ENCODE measurements around the gene SMARCAD1. TPM values are rescaled to one million over a fixed set of nuclear protein-coding genes. Genes with fewer than 3 reads are reported as not detected.

Gene SMARCAD1
- total RNA-seq, 2 donors from 2014 or later, result 67.1 to 85.5 TPM

GRCh38 chr4:94169803-94170372, 37.8 kb upstream of the SMARCAD1 start:
- WGBS, 2 experiments (ENCODE audit: insufficient coverage in 1 of 2, insufficient read length in 1 of 2), result 94% methylated on average over 18 to 37 of the region's 37 CpGs
- TF ChIP-seq, protein P1, sequence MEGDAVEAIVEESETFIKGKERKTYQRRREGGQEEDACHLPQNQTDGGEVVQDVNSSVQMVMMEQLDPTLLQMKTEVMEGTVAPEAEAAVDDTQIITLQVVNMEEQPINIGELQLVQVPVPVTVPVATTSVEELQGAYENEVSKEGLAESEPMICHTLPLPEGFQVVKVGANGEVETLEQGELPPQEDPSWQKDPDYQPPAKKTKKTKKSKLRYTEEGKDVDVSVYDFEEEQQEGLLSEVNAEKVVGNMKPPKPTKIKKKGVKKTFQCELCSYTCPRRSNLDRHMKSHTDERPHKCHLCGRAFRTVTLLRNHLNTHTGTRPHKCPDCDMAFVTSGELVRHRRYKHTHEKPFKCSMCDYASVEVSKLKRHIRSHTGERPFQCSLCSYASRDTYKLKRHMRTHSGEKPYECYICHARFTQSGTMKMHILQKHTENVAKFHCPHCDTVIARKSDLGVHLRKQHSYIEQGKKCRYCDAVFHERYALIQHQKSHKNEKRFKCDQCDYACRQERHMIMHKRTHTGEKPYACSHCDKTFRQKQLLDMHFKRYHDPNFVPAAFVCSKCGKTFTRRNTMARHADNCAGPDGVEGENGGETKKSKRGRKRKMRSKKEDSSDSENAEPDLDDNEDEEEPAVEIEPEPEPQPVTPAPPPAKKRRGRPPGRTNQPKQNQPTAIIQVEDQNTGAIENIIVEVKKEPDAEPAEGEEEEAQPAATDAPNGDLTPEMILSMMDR (conservative IDR thresholded peaks at IDR 0.05), result no peak

DNA sequence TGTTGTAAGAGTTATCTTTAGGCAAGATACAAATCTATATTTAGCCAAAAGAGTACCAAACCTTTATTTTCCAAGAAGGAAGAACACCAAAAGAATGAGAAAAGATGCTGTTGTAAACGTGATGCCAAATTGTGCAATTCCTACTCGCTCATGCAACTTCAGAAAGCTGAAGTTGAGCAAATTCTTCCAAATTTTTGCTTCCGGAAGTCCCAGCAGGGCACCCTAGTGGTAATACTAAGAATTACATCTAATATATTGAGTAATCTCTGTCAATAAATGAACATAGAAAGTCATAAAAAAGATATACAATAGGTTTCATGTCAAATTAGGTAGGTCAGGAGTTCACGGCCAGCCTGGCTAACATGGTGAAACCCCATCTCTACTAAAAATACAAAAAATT, 36.0 kb upstream of the SMARCAD1 start:
- peaks cover 50% of the 10 kb centered on the region for H3K9me3 Mint-ChIP-seq
- H3K27me3 Mint-ChIP-seq (ENCODE audit: insufficient read depth), result no peaks in the 10 kb centered on the region
- no peak overlapping the region for H3K27ac Mint-ChIP-seq
- 97 to 100% methylated on average over 2 to 4 of the region's 4 CpGs for WGBS, 2 experiments (ENCODE audit: insufficient coverage in 1 of 2, insufficient read length in 1 of 2)
- no peak overlapping the region for H3K9ac ChIP-seq (ENCODE audit: extremely low read depth, low read length, poor library complexity, severe bottlenecking)
- H3K27ac ChIP-seq (ENCODE audit: low read depth, low read length), result no peak overlapping the region
- peak overlapping the region; percentile 78 for H3K4me3 ChIP-seq (ENCODE audit: low read length)
- TF ChIP-seq, protein P1 (conservative IDR thresholded peaks at IDR 0.05), result peak; percentile 75
- no peak for DNase-seq
- peaks cover 9% of the 10 kb centered on the region for H3K4me1 ChIP-seq (ENCODE audit: control insufficient read depth, insufficient read depth, low read length)
- H3K9me3 ChIP-seq (ENCODE audit: control insufficient read depth, low read length), result peaks cover 45% of the 10 kb centered on the region
- H3K36me3 Mint-ChIP-seq (ENCODE audit: low read depth), result peaks cover 49% of the 10 kb centered on the region
- H3K36me3 ChIP-seq (ENCODE audit: control insufficient read depth, insufficient read depth, low read length), result peaks cover 46% of the 10 kb centered on the region
- H3K4me1 Mint-ChIP-seq, result peaks cover 27% of the 10 kb centered on the region
- H3K4me3 Mint-ChIP-seq, result no peak overlapping the region
- H3K27me3 ChIP-seq (ENCODE audit: control insufficient read depth, insufficient read depth, low read length, poor library complexity, severe bottlenecking), result no peaks in the 10 kb centered on the region

More at GRCh38 chr4:94169803-94170372, 37.8 kb upstream of the SMARCAD1 start:
- Histone ChIP-seq H3K9ac (ENCODE audit: extremely low read depth, low read length, poor library complexity, severe bottlenecking) (no peak overlapping the region), H3K9me3 (ENCODE audit: control insufficient read depth, low read length) (peaks cover 52% of the 10 kb centered on the region), H3K4me3 (ENCODE audit: low read length) (no peak overlapping the region), H3K27ac (ENCODE audit: low read depth, low read length) (no peak overlapping the region), H3K4me1 (ENCODE audit: control insufficient read depth, insufficient read depth, low read length) (peaks cover 6% of the 10 kb centered on the region), H3K27me3 (ENCODE audit: control insufficient read depth, insufficient read depth, low read length, poor library complexity, severe bottlenecking) (no peaks in the 10 kb centered on the region), H3K36me3 (ENCODE audit: control insufficient read depth, insufficient read depth, low read length) (peaks cover 54% of the 10 kb centered on the region)
- H3K27me3 Mint-ChIP-seq (ENCODE audit: insufficient read depth), result no peaks in the 10 kb centered on the region
- no peak overlapping the region for H3K4me3 Mint-ChIP-seq
- H3K27ac Mint-ChIP-seq, result no peak overlapping the region
- H3K4me1 Mint-ChIP-seq, result peaks cover 22% of the 10 kb centered on the region
- peaks cover 58% of the 10 kb centered on the region for H3K9me3 Mint-ChIP-seq
- peaks cover 57% of the 10 kb centered on the region for H3K36me3 Mint-ChIP-seq (ENCODE audit: low read depth)
- no peak for DNase-seq

DNA sequence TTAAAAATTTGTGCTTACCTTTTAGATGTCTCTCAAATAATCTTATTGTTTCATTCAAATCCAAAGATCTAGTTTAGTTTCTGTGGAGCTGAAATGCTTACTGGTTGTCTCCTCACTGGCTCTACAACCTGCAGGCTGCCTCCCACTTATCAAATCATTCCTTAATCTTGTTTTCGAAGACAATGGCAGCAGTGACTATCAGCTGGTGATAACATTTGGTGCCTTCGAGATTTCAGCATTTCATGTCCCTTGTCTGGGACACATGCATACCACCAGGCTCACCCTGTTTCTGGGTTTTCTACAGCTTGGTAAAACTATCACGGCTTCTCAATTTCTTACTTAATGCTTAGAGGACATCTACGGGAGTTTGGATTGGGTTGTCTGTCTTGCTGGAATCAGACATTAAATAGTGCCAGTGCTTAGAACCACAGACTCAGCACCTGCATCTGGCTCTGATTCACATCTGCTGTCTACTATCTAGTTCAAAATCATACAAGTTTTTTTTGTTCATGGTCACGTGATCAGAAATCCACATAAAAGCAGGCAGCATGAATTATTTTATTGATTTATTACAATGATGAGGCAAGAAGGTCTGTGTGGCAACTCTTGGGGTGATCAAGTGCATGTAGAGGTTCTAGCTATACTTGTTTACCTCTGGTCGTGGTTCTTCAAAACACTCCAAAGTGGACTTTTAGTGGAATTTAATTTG, 32.0 kb upstream of the SMARCAD1 start:
- TF ChIP-seq, protein P1 (conservative IDR thresholded peaks at IDR 0.05), result no peak
- Histone ChIP-seq H3K27ac (ENCODE audit: low read depth, low read length) (peak overlapping the region; percentile 25), H3K27me3 (ENCODE audit: control insufficient read depth, insufficient read depth, low read length, poor library complexity, severe bottlenecking) (no peaks in the 10 kb centered on the region), H3K4me3 (ENCODE audit: low read length) (peak overlapping the region; percentile 87), H3K4me1 (ENCODE audit: control insufficient read depth, insufficient read depth, low read length) (peaks cover 12% of the 10 kb centered on the region), H3K9ac (ENCODE audit: extremely low read depth, low read length, poor library complexity, severe bottlenecking) (peak overlapping the region; percentile 80), H3K36me3 (ENCODE audit: control insufficient read depth, insufficient read depth, low read length) (peaks cover 21% of the 10 kb centered on the region), H3K9me3 (ENCODE audit: control insufficient read depth, low read length) (peaks cover 32% of the 10 kb centered on the region)
- DNase-seq, result peak; percentile 65
- H3K27me3 Mint-ChIP-seq (ENCODE audit: insufficient read depth), result no peaks in the 10 kb centered on the region
- H3K27ac Mint-ChIP-seq, result peak overlapping the region; percentile 75
- peaks cover 24% of the 10 kb centered on the region for H3K36me3 Mint-ChIP-seq (ENCODE audit: low read depth)
- 48 to 65% methylated on average over 4 to 6 of the region's 6 CpGs for WGBS, 2 experiments (ENCODE audit: insufficient coverage in 1 of 2, insufficient read length in 1 of 2)
- H3K4me3 Mint-ChIP-seq, result peak overlapping the region; percentile 65
- H3K9me3 Mint-ChIP-seq, result peaks cover 30% of the 10 kb centered on the region
- H3K4me1 Mint-ChIP-seq, result peaks cover 28% of the 10 kb centered on the region

Data from endodermal cell (in vitro differentiated cells).